Inflammatory macrophage treated with lipopolysaccharide for 1 hour (primary cell): ENCODE data around the gene AGBL4.
"Not testable (repeated sequence)": the region's sequence is repeated elsewhere in the genome, so short reads cannot be mapped to it uniquely, and the experiment has no call there.

Source experiments
- DNase-seq, 2 donors: peaks; one replicate each; pipeline ENCODE4 v3.0.0-alpha.2; 2020 to 2022

The AGBL4 gene

GRCh38 chr1:48563021-48563420 is 1460.7 kb downstream of the AGBL4 start:
- no peak for DNase-seq

DNA sequence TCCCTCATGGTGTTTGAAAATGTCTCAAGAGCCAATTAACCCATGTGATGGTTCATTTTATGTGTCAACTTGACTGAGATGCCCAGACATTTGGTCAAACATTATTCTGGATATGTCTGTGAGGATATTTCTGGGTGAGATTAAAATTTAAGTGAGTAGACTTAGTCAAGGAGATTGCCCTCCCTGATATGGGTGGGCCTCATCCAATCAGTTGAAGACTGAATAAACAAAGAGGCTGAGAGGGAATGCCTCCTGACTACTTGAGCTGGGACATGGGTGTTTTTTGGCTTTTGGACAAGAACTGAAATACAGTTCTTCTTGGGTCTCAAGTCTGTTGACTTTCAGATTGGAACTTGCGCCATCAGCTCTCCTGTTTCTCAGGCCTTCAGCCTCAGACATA is 1462.3 kb downstream of the AGBL4 start:
- DNase-seq, result no peak

DNA sequence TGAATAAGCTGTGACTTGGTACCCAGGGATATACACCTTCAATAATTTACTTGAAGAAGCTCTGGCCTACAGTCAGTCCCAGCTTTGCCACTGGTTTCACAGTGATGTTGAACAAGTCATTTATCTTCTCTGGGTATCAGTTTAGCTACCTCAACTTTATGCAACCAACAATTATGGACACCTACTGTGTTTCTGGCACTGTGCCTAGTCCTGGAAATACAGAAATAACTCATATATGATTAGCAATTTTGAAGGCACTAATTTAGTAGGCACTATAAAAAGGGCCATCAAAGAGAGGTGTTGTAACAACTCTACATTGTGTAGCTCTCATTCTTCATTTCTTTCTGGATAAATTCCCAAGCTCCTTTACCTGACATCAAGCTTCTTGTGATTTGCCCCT is 1463.2 kb downstream of the AGBL4 start:
- DNase-seq, result no peak

DNA sequence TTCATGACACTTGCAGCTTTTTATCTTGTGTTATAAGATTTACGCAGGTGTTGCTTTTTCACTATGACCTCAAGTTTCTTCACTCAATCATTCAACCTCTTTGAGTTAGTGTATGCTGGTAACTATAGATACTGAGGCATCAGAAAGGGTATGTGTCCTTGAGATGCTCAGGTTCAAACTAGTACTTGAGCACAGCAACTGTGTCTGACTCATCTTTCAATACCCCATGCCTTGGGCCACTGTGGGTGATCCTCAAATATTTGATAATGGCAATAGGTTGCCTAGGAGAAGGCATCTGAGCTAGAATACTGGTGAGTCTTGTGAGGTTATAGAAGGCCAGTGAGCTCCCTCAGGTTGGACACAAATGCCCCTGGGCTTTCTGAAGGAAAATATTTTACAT is 1463.6 kb downstream of the AGBL4 start:
- no peak for DNase-seq

DNA sequence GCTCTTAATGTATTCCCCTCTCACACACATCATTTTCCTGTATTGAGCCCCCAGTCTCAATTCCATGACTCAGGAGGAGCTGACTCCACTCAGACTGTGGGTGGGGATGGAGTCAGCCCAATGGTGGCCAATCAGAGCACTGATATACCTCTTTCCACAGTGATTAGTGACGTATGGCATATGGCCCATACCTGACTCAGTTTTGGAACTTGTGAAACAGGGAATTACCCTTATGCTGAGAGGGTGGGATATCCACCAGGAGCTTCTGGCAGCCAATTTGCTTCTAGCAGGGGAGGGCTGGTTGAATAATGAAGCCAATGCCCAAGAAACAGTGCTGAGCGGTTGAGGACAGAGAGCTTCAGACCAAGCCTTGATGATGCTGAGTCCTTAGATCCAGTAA is 1465.4 kb downstream of the AGBL4 start:
- DNase-seq, result no peak

- DNase-seq, result no peak
These were observed 1467.4 kb downstream of the AGBL4 start for GRCh38 chr1:48556186-48556850.

GRCh38 chr1:48555271-48555670 is 1468.5 kb downstream of the AGBL4 start:
- no peak for DNase-seq

DNA sequence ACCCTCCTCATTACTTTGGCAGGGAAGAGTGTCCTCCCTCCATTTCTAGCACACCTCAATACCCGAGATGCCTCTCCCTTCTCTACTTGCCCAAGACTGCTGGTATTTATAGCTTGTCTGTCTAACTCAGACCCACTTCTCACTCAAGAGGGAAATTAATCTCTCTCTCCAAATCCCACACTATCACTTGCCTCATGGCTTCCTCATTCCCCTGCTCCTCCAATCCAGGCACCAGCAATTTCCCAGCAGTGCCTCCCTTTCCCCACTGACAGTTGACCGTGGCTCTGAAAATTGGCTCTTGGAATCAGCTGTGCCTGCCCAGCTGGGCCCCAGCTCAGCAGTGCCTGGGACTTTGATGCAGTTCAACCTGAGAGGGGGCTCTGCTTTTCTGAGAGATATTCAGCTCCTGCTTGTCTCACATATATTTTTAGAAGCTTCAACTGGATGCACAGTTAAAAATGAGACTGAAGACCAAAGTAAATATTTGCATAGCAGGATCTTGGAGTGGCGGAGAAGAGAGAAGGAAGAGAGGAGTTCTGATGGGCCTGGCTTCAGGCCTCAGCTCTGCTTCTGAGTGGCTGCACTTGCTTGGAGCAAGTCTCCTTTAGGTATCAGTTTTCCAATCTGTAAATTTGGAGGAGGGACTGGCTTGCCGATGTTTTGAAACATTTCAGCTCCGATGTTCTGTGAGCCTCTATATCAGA is 1470.7 kb downstream of the AGBL4 start:
- DNase-seq, result no peak

- no peak for DNase-seq
These were observed 1471.3 kb downstream of the AGBL4 start for GRCh38 chr1:48552420-48552819.

- no peak for DNase-seq
These were observed 1474.8 kb downstream of the AGBL4 start for GRCh38 chr1:48548985-48549384.

DNA sequence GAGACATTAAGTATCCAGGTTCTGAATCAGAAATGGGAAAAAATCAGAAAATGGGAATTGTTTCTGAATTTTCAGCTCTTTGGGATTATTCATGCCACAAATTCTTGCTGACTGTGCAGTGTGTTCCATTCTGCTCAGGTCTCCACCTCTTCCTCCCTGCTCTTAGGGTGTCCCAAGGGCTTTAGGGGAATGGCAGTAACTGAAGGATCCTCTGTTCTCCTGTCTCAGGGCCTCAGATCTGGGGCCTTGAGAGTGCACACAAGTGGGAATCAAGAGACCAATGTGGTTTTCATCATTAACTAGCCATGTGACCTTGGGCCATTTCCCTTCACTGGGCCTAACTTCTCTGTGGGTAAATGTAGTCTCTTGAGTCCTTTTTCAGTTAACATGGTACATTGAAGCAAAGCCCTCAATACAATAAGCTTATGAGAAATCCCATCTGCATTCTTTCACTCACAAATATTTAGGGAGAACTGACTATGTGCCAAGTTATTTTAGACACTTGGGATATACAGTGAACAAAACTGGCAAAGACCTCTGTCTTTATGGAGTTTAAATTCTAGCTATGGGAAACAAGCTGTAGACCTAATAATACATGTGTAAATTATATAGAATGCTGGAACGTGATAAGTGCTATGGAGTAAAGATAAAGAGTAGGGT is 1476.1 kb downstream of the AGBL4 start:
- DNase-seq, result no peak

DNA sequence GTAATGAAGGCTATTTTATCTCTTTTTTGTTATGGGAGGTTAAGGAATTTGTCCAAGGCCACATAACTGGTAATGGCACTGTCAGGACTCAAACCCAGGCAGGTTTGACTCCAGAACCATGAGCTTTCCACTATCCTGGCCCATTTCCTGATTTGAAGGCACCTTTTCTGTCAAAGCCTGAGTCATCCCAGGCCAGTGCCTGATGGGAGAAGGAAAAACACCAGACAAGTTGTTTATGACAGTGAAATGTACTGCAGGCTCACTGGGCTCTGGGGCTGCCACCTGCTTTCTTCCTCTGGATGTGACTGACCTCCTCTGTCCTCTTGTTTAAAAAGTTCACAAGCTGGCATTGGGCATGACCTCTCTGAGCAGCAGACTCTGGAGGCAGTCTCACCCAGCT is 1479.9 kb downstream of the AGBL4 start:
- DNase-seq, result no peak

DNA sequence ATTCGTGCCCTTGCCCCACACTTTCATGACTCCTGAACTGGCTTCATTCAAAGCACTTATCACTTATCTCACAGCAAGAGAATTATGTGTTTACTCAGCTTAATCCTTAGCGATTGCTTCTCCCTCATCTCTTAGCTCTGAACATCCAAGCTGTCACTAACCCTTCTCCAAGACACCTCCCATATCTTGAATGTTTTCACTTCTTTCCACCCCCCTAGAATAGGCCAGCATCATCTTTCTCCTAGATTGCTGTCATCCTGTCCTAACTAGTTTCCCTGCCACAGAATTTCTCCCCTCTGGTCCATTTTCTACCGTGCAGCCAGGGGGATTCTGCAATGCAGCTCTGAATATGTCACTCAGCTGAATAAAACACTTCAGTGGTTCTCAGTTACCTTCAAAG is 1483.2 kb downstream of the AGBL4 start:
- no peak for DNase-seq

DNA sequence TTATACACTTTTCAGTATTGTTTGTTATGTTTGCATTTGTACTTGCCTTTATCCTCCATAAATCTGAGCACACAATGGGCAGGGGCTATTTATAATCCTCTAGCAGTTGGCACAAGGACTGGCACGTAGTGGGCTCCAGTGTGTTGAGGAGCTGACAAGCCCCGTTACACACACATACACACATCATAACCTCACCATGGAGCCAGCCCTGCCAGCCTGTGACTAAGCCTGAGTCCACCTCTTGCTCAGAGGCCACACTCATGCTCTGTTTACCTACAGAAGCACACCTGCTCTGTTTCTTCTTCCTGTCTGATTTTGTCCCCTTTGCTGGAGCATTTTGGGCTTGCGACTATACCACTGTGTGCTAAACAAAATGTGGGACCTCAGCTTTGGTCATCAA is 1487.3 kb downstream of the AGBL4 start:
- no peak for DNase-seq

DNA sequence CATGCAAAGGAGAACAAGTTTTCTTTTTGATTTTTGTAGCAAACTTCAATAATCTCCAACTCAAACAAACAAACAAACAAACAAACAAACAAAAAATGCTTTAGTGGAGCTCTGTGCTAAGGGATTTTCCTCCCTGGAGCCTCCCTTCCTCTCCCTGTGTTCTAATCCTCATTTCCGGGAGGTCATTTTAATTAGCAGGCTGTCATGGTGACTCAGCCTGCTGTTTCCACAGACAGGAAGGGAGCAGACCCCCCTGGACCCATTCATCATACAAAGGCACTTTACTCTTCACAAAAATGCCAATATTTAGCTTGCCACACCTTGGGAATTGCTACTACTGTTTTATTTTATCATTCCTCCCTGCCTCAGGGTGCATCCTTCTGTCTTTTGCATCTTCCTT is 1490.8 kb downstream of the AGBL4 start:
- DNase-seq, result no peak

DNA sequence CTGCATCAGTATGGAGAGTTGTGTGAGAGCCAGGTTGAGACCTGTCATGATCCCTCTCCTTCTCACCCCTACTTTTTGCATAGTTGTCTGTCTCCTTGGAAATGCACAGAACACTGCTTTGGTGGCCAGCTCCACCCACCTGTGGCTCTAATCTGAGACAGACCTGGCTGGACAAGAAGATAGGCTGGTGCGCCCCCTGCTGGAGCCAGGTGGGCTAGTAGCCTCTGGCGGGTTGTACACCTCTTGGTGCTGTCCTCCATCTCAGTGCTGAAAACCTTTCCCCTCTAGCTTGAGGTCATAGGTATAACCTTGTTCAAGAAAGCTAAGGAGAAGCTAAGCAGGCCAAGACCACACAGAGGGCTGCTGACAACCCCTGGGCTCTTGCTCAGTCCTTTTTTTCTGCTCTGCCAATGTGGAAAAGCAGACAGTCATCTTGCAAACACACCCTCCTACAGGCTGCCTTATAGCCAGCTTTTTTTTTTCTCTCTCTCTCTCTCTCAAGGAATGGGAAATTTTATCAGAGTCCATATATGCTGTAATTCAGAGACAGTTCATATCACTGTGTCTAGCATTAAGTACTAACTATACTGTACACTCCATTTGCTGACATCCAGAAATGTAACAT is 1492.9 kb downstream of the AGBL4 start:
- DNase-seq, result peak; percentile 5 to 35

- no peak for DNase-seq
These were observed 1496.7 kb downstream of the AGBL4 start for GRCh38 chr1:48527051-48527450.

DNA sequence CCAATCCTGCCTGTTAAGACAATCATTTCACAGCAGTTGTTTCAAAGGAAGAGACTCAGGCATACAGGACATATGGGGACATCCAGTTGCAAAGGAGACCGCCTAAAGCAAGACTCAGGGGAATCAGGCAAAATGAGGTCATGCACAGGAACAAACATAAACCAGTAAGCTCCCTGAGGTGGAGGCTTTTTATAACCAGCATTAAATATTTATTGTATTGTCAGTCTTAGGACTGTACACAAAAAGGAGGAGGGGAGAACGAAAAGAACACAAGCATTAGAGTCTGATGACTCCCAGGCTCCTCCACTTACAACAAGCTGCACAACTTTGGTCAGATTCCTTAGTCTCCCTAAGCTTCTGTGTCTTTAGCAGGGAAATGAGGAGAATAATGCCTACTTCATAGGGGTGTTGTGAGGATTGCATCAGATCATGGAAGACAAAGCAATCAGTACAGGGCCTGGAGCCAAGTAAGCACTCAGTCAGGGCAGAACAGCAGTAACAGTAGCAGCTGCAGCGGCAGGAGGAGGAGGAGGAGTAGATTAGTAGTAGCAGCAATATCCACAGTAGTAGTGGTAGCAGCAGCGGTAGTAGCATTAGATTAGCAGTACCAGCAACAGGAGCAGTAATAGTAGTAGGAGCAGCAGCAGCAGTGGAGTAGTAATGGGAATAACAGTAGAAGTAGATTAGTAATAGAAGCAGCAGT is 1497.6 kb downstream of the AGBL4 start:
- no peak for DNase-seq

DNA sequence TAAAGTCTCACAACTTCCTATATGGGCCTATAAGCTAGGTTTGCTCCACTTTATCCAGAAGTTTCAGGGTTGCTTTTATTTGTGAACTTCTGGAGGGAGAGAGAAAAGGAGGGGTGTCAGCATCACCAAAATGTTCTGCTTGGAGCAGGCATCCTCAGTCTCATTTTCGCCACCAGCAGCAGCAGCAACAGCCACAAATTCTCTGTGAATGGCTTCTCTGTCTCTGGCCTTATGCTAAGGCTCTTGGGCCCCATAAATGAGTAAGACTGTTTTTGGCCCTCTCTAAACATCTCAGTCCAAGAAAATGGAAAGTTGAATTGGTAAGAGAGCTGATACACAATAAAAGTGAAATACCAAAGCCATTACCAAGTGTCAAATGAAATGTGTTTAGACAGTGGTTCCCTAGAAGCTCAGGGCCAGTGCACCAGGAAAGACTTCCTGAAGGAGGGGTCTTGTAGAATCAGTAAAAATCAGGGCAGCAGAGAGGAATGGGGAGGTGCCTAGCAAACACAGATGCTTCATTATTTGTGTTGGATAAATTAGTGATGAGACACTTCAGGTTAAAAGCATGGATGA is 1498.8 kb downstream of the AGBL4 start:
- no peak for DNase-seq

DNA sequence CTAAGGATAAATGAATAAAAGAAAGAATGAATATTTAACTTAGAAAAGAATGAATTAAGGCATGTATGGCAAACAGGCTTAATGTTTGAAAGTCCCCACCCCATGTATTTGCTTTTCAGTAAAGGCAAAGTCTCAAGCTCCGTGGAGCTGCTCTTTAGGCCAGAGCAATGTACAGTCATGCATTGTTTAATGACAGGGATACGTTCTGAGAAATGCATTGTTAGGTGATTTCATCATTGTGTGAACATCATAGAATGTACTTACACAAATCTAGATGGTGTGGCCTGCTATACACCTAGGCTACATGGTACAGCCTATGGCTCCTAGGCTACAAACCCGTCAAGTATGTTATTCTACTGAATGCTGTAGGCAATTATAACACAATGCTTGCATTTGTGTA is 1500.2 kb downstream of the AGBL4 start:
- DNase-seq, result no peak

GRCh38 chr1:48519896-48520295 is 1503.9 kb downstream of the AGBL4 start:
- DNase-seq, result not testable (repeated sequence)

DNA sequence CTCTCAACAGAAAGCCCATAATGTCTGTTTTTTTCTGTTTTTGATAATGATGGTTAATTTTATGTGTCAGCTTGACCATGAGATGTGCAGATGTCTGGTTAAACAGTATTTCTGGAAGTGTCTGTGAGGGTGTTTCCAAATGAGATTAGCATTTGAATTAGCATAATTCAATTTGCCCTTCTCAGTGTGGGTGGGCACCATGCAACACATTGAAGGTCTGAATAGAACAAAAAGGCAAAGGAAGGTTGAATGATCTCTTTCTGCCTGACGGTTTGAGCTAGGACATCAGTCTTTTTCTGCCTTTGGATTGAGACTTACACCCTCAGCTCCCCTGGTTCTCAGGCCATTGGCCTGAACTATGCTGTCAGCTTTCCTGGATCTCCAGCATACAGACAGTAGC is 1516.9 kb downstream of the AGBL4 start:
- DNase-seq, result no peak
